IMR-90 (cell line): Measurements from ENCODE around the gene PRODH. TPM values are rescaled to one million over a fixed set of nuclear protein-coding genes. Genes with fewer than 3 reads are reported as not detected.
"Not testable (repeated sequence)": the region's sequence is repeated elsewhere in the genome, so short reads cannot be mapped to it uniquely, and the experiment has no call there.

Experiments
- ATAC-seq: fragments of 200-7000 bp; cut with Tn5 transposase; 2 replicates; pipeline ENCODE4 v1.9.1; 2020; ENCODE audit warnings: low read depth, mild to moderate bottlenecking, moderate library complexity
- BruUV-seq: library from RNA; stranded (reverse); fragments of 400-500 nt; replicated peaks from 2 replicates; lab custom pipeline; 2021; lab: Mats Ljungman, UMichigan
- CTCF ChIA-PET: fragments of 300-600 bp; formaldehyde crosslinking; extraction: SDS; loops from one replicate; lab custom pipeline; 2021; ENCODE audit warnings: antibody characterized with exemption; lab: Yijun Ruan, JAX
- POLR2A ChIA-PET: fragments of 300-600 bp; sonication (Branson Sonifier 250); formaldehyde crosslinking; loops from one replicate; lab custom pipeline; 2022; ENCODE audit warnings: antibody characterized with exemption; ENCODE audit not compliant: unreplicated experiment; lab: Charles Lee
- DNase-seq: peaks from one replicate; pipeline ENCODE4 v3.0.0; 2013
- H2AFZ ChIP-seq: replicated peaks from 2 replicates; pipeline ENCODE3; 2013; ENCODE audit warnings: low read length, mild to moderate bottlenecking; ENCODE audit not compliant: poor library complexity
- H2AK5ac ChIP-seq: 2 replicates; pipeline ENCODE4 v1.6.1; 2013; ENCODE audit warnings: low read depth, low read length, inconsistent platforms
- H2AK9ac ChIP-seq: replicated peaks from 2 replicates; pipeline ENCODE3; 2013; ENCODE audit warnings: mild to moderate bottlenecking, low read depth, low read length, moderate library complexity; ENCODE audit not compliant: poor library complexity
- H2BK120ac ChIP-seq: 2 replicates; pipeline ENCODE4 v1.6.1; 2013; ENCODE audit warnings: low read depth, low read length, inconsistent platforms
- H2BK15ac ChIP-seq: 3 replicates; pipeline ENCODE4 v1.6.1; 2013; ENCODE audit warnings: low read depth, low read length, inconsistent platforms
- H2BK20ac ChIP-seq: 2 replicates; pipeline ENCODE4 v1.6.1; 2013; ENCODE audit warnings: low read depth, mild to moderate bottlenecking, inconsistent platforms, low read length, moderate library complexity
- H2BK5ac ChIP-seq: 2 replicates; pipeline ENCODE4 v1.6.1; 2013; ENCODE audit warnings: mild to moderate bottlenecking, low read depth, low read length, inconsistent platforms; ENCODE audit not compliant: poor library complexity, severe bottlenecking
- H3K14ac ChIP-seq: replicated peaks from 2 replicates; pipeline ENCODE4 v1.6.1; 2013; ENCODE audit warnings: low read depth, low read length, inconsistent platforms
- H3K18ac ChIP-seq: 2 replicates; pipeline ENCODE4 v1.6.1; 2013; ENCODE audit warnings: low read depth, low read length, control low read depth
- H3K23ac ChIP-seq: 2 replicates; pipeline ENCODE4 v1.6.1; 2013; ENCODE audit warnings: low read depth, low read length, inconsistent platforms
- H3K27ac ChIP-seq: 2 replicates; pipeline ENCODE4 v1.5.1; 2013; ENCODE audit warnings: mild to moderate bottlenecking, control low read depth, low read length; ENCODE audit not compliant: insufficient read depth
- H3K27me3 ChIP-seq: 2 replicates; pipeline ENCODE4 v1.6.1; 2013; ENCODE audit warnings: low read length; ENCODE audit not compliant: control insufficient read depth, insufficient read depth
- H3K36me3 ChIP-seq: 2 replicates; pipeline ENCODE4 v1.6.1; 2013; ENCODE audit warnings: low read length, mixed read lengths; ENCODE audit not compliant: control insufficient read depth, insufficient read depth
- H3K4ac ChIP-seq: 2 replicates; pipeline ENCODE4 v1.6.1; 2013; ENCODE audit warnings: low read depth, low read length, inconsistent platforms
- H3K4me1 ChIP-seq: 2 replicates; pipeline ENCODE4 v1.6.1; 2013; ENCODE audit warnings: low read length, mixed read lengths; ENCODE audit not compliant: control insufficient read depth, insufficient read depth
- H3K4me2 ChIP-seq: 2 replicates; pipeline ENCODE4 v1.6.1; 2013; ENCODE audit warnings: low read depth, mild to moderate bottlenecking, control low read depth, low read length, moderate library complexity
- H3K4me3 ChIP-seq: 2 replicates; pipeline ENCODE4 v1.5.1; 2013; ENCODE audit warnings: low read depth, mild to moderate bottlenecking, control low read depth, low read length, moderate library complexity; ENCODE audit not compliant: insufficient read depth
- H3K56ac ChIP-seq: 2 replicates; pipeline ENCODE4 v1.6.1; 2013; ENCODE audit warnings: low read length, inconsistent platforms; ENCODE audit not compliant: insufficient read depth; ENCODE audit errors: extremely low read depth
- H3K79me1 ChIP-seq, 2 experiments: 2 replicates each; pipeline ENCODE4 v1.6.1; 2013; ENCODE audit warnings: low read length in 2 of 2, inconsistent platforms in 1 of 2, low read depth in 1 of 2
- H3K9ac ChIP-seq: 2 replicates; pipeline ENCODE4 v1.6.1; 2013; ENCODE audit warnings: low read depth, low read length, control low read depth
- H3K9me1 ChIP-seq: 2 replicates; pipeline ENCODE4 v1.6.1; 2013; ENCODE audit warnings: low read length, inconsistent platforms; ENCODE audit not compliant: insufficient read depth
- H3K9me3 ChIP-seq: 2 replicates; pipeline ENCODE4 v1.6.1; 2013; ENCODE audit warnings: low read length; ENCODE audit not compliant: control insufficient read depth, insufficient read depth
- H4K20me1 ChIP-seq: 2 replicates; pipeline ENCODE4 v1.6.1; 2013; ENCODE audit warnings: low read length, inconsistent platforms; ENCODE audit not compliant: insufficient read depth
- H4K5ac ChIP-seq: 2 replicates; pipeline ENCODE4 v1.6.1; 2013; ENCODE audit warnings: mild to moderate bottlenecking, low read depth, low read length, control low read depth
- H4K8ac ChIP-seq, 2 experiments: 2 replicates each; pipeline ENCODE4 v1.6.1; 2013; ENCODE audit warnings: low read depth in 2 of 2, low read length in 2 of 2, control low read depth in 1 of 2, inconsistent platforms in 1 of 2
- H4K91ac ChIP-seq: 2 replicates; pipeline ENCODE4 v1.6.1; 2013; ENCODE audit warnings: low read depth, low read length, inconsistent platforms; ENCODE audit not compliant: insufficient read depth
- WGBS, 2 experiments: methylation state at CpG; one replicate each; pipeline versions ENCODE4 v1.1.5 to v1.1.7; 2013; ENCODE audit warnings: missing lambda C conversion rate in 2 of 2; ENCODE audit not compliant: insufficient read length in 1 of 2; ENCODE audit errors: extremely low coverage in 2 of 2; 5-methylcytosine and 5-hydroxymethylcytosine counted together
- dilution Hi-C: fragments of 300-500 bp; cut with HindIII; formaldehyde crosslinking; loops from one replicate; pipeline ENCODE4 v1.14.3; 2018; ENCODE audit warnings: low sequenced_read_pairs; ENCODE audit not compliant: unreplicated experiment
- in situ Hi-C: fragments of 300-500 bp; cut with MboI; formaldehyde crosslinking; loops from 3 replicates; pipeline ENCODE4 v1.14.3; 2019; ENCODE audit warnings: low sequenced_read_pairs, inconsistent platforms, mixed read lengths
- intact Hi-C: fragments of 100-400 bp; cut with micrococcal nuclease; formaldehyde crosslinking; loops from 2 replicates; pipeline ENCODE4 v1.10.0; 2022
- polyA plus RNA-seq, 3 experiments: library from polyadenylated mRNA; depleted of rRNA; stranded (reverse); fragments of >200 nt; gene quantifications; 2 replicates each; pipeline ENCODE4 v1.2.3, GENCODE V29; 2012; ENCODE audit warnings: low replicate concordance in 1 of 3
- total RNA-seq: library from RNA; depleted of rRNA; stranded (reverse); fragments of >200 nt; gene quantifications from 2 replicates; pipeline ENCODE4 v1.2.3, GENCODE V29; 2012

PRODH gene
- total and polyA plus RNA-seq, 2 of the 4 experiments (the other 2 are of a cell fraction) = 0.02 TPM; not detected in 1

DNA sequence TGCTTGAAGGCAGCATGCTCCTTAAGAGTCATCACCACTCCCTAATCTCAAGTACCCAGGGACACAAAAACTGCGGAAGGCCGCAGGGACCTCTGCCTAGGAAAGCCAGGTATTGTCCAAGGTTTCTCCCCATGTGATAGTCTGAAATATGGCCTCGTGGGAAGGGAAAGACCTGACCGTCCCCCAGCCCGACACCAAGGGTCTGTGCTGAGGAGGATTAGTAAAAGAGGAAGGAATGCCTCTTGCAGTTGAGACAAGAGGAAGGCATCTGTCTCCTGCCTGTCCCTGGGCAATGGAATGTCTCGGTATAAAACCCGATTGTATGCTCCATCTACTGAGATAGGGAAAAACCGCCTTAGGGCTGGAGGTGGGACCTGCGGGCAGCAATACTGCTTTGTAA is 11.0 kb upstream of the PRODH start:
- H3K9me1 ChIP-seq, intact Hi-C loops, H3K27ac ChIP-seq, H3K14ac ChIP-seq, H4K91ac ChIP-seq, H3K9ac ChIP-seq, dilution Hi-C loops, H3K9me3 ChIP-seq, H3K23ac ChIP-seq, H4K5ac ChIP-seq, H2BK15ac ChIP-seq, H2AK5ac ChIP-seq, H2AFZ ChIP-seq, POLR2A ChIA-PET, DNase-seq, H3K4ac ChIP-seq, H3K36me3 ChIP-seq, H2AK9ac ChIP-seq, H3K79me1 ChIP-seq, H3K4me1 ChIP-seq, H2BK120ac ChIP-seq, H4K8ac ChIP-seq, H2BK20ac ChIP-seq, ATAC-seq, BruUV-seq, H3K18ac ChIP-seq, H3K4me2 ChIP-seq, CTCF ChIA-PET, H3K56ac ChIP-seq, H2BK5ac ChIP-seq, H4K20me1 ChIP-seq, H3K4me3 ChIP-seq, in situ Hi-C loops: not testable (repeated sequence)
- H3K27me3 ChIP-seq = peaks cover 25% of the 10 kb centered on the region
- no CpG with 5 or more reads among the region's 9 CpGs for WGBS, 2 experiments

DNA sequence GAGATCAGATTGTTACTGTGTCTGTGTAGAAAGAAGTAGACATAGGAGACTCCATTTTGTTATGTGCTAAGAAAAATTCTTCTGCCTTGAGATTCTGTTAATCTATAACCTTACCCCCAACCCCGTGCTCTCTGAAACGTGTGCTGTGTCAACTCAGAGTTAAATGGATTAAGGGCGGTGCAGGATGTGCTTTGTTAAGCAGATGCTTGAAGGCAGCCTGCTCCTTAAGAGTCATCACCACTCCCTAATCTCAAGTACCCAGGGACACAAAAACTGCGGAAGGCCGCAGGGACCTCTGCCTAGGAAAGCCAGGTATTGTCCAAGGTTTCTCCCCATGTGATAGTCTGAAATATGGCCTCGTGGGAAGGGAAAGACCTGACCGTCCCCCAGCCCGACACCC is 2.6 kb upstream of the PRODH start:
- H2BK5ac ChIP-seq, BruUV-seq, H3K4me1 ChIP-seq, H4K8ac ChIP-seq, H3K23ac ChIP-seq, dilution Hi-C loops, H3K27ac ChIP-seq, H2AFZ ChIP-seq, H3K18ac ChIP-seq, H3K4me2 ChIP-seq, H3K4ac ChIP-seq, H4K91ac ChIP-seq, H3K14ac ChIP-seq, H3K36me3 ChIP-seq, H3K9me3 ChIP-seq, POLR2A ChIA-PET, H4K20me1 ChIP-seq, H3K56ac ChIP-seq, H2AK5ac ChIP-seq, CTCF ChIA-PET, H2AK9ac ChIP-seq, in situ Hi-C loops, H2BK15ac ChIP-seq, ATAC-seq, H3K9ac ChIP-seq, H3K27me3 ChIP-seq, DNase-seq, H4K5ac ChIP-seq, H2BK20ac ChIP-seq, H2BK120ac ChIP-seq, H3K4me3 ChIP-seq, H3K9me1 ChIP-seq, intact Hi-C loops, H3K79me1 ChIP-seq: not testable (repeated sequence)
- WGBS, 2 experiments = no CpG with 5 or more reads among the region's 8 CpGs
